Measurements from ENCODE around the gene SLC7A8.
"Not testable (repeated sequence)": the region's sequence is repeated elsewhere in the genome, so short reads cannot be mapped to it uniquely, and the experiment has no call there.

Gene SLC7A8

DNA sequence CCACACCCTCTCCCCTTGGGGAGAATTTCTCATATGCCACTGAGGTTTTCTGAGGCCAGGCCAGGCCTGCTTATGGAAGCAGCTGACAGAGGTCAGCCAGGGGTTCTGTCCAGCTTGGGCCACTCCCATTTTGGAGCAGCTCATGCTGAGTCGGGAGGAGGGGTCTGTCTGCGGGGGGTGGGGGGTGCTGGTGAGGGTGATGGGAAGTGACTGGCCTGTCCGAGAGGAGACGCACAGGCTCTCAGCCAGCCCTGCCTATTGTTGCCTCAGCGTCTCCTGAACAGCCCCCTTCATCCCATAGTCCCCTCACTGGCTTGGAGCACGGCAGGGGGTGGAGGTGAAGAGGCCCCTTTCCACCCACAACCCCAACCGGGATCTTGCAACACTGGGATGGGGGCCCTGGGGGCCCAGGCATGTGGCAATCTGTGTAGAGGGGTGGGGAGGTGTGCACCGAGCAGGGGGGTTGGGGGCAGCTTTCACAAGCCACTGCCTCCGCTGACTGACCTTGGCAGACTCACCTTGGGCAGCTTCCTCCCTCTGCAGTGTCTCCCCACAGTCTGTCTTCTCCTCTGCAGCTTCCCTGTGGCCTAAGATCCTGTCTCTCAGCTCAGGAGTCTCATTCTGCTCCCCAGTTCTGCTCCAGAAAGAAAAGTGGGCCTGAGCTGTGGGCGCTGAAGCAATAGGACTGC, 69.9 kb downstream of the SLC7A8 start:
- DNase-seq (ENCODE audit: low spot score), result no peak

GRCh38 chr14:23112359-23113178, 70.9 kb downstream of the SLC7A8 start:
- peak; percentile 88 for DNase-seq (ENCODE audit: low spot score)

- no peak for DNase-seq (ENCODE audit: low spot score)
Measured at GRCh38 chr14:23110579-23111365, 72.7 kb downstream of the SLC7A8 start.

DNA sequence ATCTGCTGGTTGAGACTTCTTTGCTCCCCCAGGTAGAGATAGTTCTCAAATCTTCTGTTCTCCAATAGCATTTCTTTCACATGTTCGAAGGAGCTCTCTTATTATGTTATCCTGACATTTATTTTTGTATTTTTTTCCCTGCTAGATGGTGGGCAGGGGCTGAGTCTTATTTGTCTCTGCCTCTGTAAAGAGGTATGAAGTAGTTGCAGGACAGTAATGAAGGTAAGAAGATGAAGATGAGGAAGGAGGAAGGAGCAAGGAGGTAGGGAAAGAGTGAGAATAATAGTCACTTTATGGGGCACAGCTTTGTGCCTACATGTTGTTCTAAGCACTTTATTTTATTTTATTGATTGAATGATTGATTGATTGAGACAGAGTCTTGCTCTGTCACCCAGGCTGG, 73.7 kb downstream of the SLC7A8 start:
- no peak for DNase-seq (ENCODE audit: low spot score)

DNA sequence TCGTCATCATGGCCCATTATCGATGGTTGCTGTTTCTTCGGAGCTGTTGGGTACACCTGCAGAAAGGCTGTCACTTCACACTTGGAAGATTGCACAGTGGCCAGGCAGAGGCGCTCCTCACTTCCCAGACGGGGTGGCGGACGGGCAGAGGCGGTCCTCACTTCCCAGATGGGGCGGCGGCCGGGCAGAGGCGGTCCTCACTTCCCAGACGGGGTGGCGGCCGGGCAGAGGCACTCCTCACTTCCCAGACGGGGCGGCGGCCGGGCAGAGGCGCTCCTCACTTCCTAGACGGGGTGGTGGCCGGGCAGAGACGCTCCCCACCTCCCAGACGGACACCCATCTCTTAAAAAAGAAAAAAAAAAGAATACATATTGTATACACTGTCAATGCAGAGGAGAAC, 75.3 kb downstream of the SLC7A8 start:
- DNase-seq (ENCODE audit: low spot score), result not testable (repeated sequence)

DNA sequence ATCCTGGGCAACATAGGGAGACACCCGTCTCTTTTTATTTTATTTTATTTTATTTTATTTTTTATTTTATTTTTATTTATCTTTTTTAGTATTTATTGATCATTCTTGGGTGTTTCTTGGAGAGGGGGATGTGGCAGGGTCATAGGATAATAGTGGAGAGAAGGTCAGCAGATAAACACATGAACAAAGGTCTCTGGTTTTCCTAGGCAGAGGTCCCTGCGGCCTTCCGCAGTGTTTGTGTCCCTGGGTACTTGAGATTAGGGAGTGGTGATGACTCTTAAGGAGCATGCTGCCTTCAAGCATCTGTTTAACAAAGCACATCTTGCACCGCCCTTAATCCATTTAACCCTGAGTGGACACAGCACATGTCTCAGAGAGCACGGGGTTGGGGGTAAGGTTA, 75.8 kb downstream of the SLC7A8 start:
- not testable (repeated sequence) for DNase-seq (ENCODE audit: low spot score)

DNA sequence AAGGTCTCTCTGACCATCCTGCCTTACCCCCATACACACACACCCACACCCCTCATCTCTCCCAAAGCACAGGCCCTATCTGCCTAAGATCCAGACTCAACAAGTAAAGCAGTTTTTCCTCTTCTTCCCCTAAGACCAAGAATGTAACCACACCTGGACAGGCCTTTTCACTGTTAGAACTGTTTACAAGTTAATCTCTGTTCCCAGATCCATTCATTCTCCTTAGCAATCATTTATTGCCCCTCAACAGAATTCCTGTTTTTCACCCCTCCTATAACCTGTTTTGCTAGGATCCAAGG, 76.8 kb downstream of the SLC7A8 start:
- no peak for DNase-seq (ENCODE audit: low spot score)

GRCh38 chr14:23105348-23105824, 78.1 kb downstream of the SLC7A8 start:
- DNase-seq (ENCODE audit: low spot score), result no peak

DNA sequence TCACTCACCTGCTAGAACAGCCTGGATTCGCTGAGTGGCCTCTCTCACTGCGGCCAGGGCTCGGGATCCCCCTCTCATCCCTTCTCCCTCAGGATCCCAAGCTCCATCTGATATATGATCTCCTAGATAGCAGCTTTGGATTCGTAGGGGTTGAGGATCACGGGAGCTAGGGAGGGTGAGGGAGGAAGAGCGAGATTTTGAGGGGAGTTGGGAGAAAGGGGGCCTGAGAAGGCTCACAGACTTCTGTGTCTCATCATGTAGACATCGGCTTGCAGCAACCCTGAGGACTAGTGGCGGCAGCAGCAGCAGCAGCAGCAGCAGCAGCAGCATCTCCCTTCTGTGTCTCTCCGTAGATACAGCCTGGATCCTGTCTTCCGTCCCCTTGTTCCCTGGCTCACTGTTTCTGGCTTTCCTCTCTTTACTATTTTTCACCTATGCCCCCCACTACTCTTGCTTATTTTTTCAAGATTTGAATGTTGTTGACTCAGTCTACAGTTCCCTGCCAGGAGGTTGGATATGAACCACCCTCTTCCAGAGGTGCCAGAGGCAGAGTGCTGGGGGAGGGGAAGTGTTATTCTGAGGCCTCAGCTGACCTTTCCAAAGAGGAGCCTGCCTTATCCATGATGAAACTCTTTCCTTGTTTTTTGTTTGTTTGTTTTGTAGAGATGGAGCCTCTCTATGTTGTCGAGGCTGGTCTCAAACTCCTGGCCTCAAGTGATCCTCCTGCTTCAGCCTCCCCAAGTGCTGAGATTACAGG, 78.7 kb downstream of the SLC7A8 start, which contains the start of gene CIROP:
CIROP (minus strand) TSS at position 399 of the 757 bp plus-strand sequence; CDS start at position 330, 69 bp downstream.
- DNase-seq (ENCODE audit: low spot score), result no peak

DNA sequence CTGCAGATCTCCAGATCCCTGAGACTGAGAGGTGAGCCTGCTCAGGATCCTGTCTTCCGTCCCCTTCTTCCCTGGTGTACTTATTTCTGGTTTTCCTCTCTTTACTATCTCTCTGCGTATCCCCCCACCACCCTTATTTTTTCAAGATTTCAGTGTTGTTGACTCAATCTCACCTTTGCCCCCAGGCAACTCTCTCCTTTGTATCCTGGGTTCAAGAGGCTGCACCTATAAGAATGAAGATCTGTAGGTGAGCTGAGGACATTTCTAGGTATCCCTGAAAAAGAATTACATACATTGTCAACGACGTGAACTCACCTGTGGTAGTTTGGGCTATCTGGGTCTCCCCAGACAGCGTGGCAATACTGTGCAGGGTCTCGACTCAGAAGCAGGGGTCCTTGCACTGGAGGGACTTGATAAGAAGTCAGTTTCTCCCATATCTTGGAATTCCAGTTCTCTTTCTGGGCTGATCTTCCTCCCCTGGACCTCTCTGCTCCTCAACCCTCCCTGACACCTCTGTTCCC, 79.3 kb downstream of the SLC7A8 start:
- DNase-seq (ENCODE audit: low spot score), result no peak

DNA sequence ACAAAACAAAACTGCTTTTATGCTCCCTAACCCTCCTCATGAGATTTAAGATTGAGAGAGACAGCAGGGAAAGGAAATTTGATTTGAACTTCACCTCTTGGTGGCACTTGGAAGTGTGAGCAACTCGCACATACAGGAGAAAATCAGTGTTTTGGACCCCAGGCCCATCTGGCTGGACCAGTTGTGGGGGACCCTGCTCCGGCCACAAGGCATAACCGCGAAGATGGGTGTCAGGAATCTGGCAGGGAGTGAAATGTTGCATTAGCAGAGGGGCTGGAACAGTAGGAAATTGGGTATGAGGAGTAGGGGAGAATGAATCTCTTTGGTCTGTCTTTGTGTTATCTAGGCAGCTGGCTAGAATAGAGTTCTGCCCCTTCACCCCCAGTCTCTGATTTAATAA, 79.9 kb downstream of the SLC7A8 start:
- no peak for DNase-seq (ENCODE audit: low spot score)

- DNase-seq (ENCODE audit: low spot score), result no peak
Measured at GRCh38 chr14:23102801-23103200, 80.7 kb downstream of the SLC7A8 start.

GRCh38 chr14:23101986-23102625, 81.4 kb downstream of the SLC7A8 start:
- DNase-seq (ENCODE audit: low spot score), result no peak

DNA sequence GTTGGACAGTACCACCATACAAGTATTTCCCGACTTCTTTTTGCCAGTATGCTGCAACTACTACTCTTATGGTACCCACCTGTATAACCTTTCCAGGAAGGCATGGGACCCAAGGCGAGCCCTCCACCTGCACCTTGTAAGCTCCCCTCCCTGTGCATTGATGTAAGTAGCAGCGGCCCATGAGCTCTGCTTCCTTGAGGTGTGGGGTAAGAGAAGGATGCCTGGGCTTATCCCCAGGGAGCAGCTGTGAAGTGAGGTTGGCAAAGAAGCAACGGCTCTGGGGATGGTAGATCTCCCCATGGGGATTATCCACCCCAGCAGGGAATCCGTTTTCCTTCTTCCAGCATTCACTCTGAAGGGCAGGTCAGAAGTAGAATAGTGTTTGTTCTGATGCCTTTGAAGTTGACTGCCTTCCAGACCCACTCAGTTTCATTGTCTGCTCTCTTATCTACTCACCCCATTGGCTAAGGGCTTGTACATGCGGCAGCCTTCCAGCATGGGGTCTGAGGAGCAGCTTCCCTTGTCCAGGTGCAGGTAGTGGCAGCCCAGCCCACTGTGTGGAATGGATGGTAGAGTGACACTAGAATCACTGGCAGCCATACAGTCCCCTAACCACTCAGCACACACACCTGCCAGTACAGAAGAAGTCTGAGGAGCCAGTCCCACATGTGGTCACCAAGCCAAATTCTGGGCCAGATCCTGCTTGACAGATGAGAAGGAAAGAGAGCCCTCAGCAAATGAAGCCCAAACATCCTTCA, 82.1 kb downstream of the SLC7A8 start:
- DNase-seq (ENCODE audit: low spot score), result no peak

- peak; percentile 53 for DNase-seq (ENCODE audit: low spot score)
Measured at GRCh38 chr14:23099212-23099861, 84.1 kb downstream of the SLC7A8 start.

GRCh38 chr14:23097786-23098185, 85.7 kb downstream of the SLC7A8 start:
- peak; percentile 80 for DNase-seq (ENCODE audit: low spot score)

DNA sequence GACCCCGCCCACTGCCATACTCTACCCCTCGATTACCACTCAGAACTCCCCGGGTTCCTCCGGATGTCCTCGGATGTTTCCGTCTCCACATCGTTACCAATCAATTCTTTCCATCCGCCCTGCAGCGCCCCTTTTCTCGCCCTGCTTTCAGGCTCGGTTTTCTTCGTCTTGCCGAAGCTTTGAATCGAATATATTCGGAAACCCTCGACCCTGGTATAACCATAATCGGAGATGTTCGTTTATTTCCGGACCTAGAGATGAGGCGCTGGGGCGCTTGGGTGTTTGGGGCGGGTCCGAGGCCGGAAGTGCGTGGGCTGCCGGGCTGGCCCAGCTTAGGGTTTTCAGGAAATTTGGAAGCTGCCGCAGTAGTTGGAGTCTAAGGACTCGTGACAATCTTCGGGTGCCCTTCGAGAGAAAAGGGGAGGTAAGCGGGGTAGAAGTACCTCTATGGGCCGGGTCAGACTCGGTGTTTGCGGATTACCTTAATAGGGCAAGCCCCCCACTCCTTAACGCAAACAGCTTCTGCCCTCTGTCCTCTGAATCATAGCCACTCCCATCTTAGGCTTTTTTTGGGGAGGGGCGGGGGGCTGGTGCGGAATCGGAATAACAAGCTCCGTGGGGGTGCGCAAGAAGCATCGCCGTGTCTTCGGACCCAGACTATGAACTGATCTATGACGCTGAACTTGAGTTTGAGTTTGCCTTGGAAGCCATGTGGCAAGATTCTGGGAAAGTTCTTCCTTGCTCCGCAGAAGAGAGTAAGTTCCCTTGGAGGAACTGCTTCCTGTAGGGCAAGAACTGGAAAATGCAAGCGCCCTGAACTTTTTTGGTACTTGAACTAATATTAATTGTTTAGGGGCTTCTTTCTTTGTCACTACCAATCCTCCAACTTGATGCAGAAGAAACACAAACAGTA, 88.0 kb downstream of the SLC7A8 start, which contains the start of gene C14orf119:
C14orf119 (plus strand) TSS at position 310 of the 913 bp plus-strand sequence. CDS start 2,154 bp downstream, outside the sequence.
- DNase-seq (ENCODE audit: low spot score), result peak; percentile 99

DNA sequence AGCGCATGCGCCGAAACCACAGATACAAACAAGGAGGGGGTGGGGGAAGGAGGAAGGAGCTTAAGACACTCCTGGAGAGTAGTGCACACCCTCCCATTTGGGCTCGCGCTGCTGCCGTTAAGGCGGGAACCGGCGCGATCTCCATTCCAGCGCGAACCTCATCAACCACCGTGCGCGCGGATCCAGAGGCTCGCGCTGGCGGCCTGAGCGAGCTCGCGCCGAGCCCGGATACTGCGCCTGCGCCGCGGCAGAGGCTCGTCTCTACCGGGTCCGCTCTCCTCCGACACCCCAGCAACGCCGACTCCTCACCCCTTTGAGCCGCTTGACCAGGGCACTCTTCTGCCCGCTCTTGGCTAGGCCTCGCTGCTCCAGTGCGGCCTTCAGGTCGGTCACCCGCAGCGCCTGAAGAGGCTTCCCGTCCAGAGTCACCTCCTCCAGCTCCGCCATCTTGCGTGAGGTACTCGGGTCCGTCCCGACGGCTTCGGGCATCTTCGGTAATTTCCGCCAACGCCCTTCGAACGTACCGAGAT, 88.7 kb downstream of the SLC7A8 start, which contains the start of gene ACIN1:
ACIN1 (minus strand) TSS at position 471 of the 530 bp plus-strand sequence; CDS start at position 447, 24 bp downstream.
- peak; percentile 86 for DNase-seq (ENCODE audit: low spot score)
